22Rv1 (cell line): ENCODE data around the gene LHFPL2.

Source experiments
- ZFX ChIP-seq: fragments of 450-650 bp; IDR thresholded peaks from 2 replicates; pipeline ENCODE4 v1.6.1; 2017; ENCODE audit warnings: antibody characterized with exemption, borderline replicate concordance
- TF ChIP-seq, protein P1 (sequence below): fragments of 450-650 bp; IDR thresholded peaks from 2 replicates; pipeline ENCODE4 v1.5.1; 2017; ENCODE audit warnings: mild to moderate bottlenecking

DNA sequence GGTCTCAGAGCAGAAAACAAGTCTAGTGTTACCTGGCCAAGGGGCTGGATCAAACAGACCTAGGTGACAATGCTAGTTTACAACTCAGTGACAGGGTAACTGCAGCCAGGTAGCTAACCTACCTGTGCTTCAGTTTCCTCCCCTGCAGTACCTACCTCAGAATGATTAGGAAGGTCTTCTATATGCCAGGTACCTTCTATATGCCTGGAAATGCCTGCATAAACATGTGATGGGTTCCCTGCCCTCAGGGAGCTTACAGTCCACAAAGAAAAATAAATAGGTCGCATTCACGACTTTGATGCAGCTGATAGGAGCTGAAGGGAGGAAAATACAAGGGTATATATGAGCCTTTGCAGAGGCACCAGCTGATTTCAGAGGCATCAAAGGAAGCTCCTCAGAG, 16.1 kb downstream of the LHFPL2 start:
- TF ChIP-seq, protein P1, sequence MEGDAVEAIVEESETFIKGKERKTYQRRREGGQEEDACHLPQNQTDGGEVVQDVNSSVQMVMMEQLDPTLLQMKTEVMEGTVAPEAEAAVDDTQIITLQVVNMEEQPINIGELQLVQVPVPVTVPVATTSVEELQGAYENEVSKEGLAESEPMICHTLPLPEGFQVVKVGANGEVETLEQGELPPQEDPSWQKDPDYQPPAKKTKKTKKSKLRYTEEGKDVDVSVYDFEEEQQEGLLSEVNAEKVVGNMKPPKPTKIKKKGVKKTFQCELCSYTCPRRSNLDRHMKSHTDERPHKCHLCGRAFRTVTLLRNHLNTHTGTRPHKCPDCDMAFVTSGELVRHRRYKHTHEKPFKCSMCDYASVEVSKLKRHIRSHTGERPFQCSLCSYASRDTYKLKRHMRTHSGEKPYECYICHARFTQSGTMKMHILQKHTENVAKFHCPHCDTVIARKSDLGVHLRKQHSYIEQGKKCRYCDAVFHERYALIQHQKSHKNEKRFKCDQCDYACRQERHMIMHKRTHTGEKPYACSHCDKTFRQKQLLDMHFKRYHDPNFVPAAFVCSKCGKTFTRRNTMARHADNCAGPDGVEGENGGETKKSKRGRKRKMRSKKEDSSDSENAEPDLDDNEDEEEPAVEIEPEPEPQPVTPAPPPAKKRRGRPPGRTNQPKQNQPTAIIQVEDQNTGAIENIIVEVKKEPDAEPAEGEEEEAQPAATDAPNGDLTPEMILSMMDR, result no peak
- TF ChIP-seq ZFX, result no peak
